Ishikawa (cell line): ENCODE data around the gene MEF2C.

ENCODE experiments used
- EGR1 ChIP-seq: IDR thresholded peaks from 2 replicates; pipeline ENCODE4 v1.6.1; 2012
- TAF1 ChIP-seq: IDR thresholded peaks from 2 replicates; pipeline ENCODE4 v1.6.1; 2012; ENCODE audit warnings: low read depth, mild to moderate bottlenecking
- TEAD4 ChIP-seq: IDR thresholded peaks from 2 replicates; pipeline ENCODE4 v1.6.1; 2012
- TF ChIP-seq, protein P1 (sequence below): IDR thresholded peaks from 2 replicates; pipeline ENCODE4 v1.6.1; 2012; ENCODE audit warnings: low read depth, mild to moderate bottlenecking

DNA sequence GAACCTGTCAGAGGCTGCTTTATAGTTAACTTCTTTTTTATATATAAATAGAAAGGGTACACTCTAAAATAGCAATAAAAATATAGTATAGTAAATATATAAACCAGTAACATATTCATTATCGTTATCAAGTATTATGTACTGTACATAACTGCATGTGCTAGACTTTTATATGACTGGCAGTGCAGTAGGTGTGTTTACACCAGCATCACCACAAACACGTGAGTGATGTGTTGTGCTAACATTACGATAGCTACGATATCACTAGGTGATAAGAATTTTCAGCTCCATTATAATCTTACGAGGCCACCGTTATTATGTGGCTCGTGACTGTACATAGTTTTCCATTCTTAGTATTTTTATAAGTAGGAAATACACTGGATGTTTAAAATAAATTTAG is 43.8 kb upstream of the MEF2C start:
- no peak for TF ChIP-seq TAF1
- TF ChIP-seq, protein P1, sequence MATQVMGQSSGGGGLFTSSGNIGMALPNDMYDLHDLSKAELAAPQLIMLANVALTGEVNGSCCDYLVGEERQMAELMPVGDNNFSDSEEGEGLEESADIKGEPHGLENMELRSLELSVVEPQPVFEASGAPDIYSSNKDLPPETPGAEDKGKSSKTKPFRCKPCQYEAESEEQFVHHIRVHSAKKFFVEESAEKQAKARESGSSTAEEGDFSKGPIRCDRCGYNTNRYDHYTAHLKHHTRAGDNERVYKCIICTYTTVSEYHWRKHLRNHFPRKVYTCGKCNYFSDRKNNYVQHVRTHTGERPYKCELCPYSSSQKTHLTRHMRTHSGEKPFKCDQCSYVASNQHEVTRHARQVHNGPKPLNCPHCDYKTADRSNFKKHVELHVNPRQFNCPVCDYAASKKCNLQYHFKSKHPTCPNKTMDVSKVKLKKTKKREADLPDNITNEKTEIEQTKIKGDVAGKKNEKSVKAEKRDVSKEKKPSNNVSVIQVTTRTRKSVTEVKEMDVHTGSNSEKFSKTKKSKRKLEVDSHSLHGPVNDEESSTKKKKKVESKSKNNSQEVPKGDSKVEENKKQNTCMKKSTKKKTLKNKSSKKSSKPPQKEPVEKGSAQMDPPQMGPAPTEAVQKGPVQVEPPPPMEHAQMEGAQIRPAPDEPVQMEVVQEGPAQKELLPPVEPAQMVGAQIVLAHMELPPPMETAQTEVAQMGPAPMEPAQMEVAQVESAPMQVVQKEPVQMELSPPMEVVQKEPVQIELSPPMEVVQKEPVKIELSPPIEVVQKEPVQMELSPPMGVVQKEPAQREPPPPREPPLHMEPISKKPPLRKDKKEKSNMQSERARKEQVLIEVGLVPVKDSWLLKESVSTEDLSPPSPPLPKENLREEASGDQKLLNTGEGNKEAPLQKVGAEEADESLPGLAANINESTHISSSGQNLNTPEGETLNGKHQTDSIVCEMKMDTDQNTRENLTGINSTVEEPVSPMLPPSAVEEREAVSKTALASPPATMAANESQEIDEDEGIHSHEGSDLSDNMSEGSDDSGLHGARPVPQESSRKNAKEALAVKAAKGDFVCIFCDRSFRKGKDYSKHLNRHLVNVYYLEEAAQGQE = no peak
- TF ChIP-seq EGR1 = no peak
- TF ChIP-seq TEAD4 = no peak
